ENCODE data around the gene MIDN. TPM values are rescaled to one million over a fixed set of nuclear protein-coding genes. Genes with fewer than 3 reads are reported as not detected.

MIDN gene
- total RNA-seq, 1 experiment from 2014 or later = 286 TPM

GRCh38 chr19:1266916-1267476 is 18.6 kb downstream of the MIDN start:
- no peak overlapping the region for H4K5ac ChIP-seq (ENCODE audit: insufficient read length, low read depth, low read length)
- no peak overlapping the region for H3K27ac Mint-ChIP-seq

More at GRCh38 chr19:1266916-1267476, 18.6 kb downstream of the MIDN start:
- Histone ChIP-seq H2BK5ac (ENCODE audit: insufficient read length, low read length) (no peak overlapping the region), H3K79me2 (ENCODE audit: insufficient read depth, low read length) (peaks cover 4% of the 10 kb centered on the region; the same call in 1 of the 2 replicates), H3T11ph (ENCODE audit: low read length) (no peak overlapping the region), H3K23ac (ENCODE audit: insufficient read length, low read depth, low read length) (no peak overlapping the region), H2BK20ac (ENCODE audit: low read depth, low read length, poor library complexity, severe bottlenecking) (no peak overlapping the region), H3K9me3 (ENCODE audit: control insufficient read depth, low read depth, low read length) (no peaks in the 10 kb centered on the region), H2BK120ac (ENCODE audit: low read depth, low read length, poor library complexity, severe bottlenecking) (no peak overlapping the region), H3K9ac (ENCODE audit: extremely low read depth, insufficient read length, low read length) (no peak overlapping the region), H3K27ac (ENCODE audit: insufficient read length, low read depth, low read length) (no peak overlapping the region), H3K4ac (ENCODE audit: low read depth, low read length) (no peak overlapping the region), H3K18ac (ENCODE audit: insufficient read length, low read depth, low read length) (no peak overlapping the region), H4K91ac (ENCODE audit: insufficient read length, low read depth, low read length) (no peak overlapping the region), H3K27me3 (ENCODE audit: insufficient read depth, low read length) (no peaks in the 10 kb centered on the region), H3K23me2 (ENCODE audit: insufficient read length, low read depth, low read length, poor library complexity, severe bottlenecking) (peaks cover 21% of the 10 kb centered on the region), H3K4me2 (ENCODE audit: insufficient read depth, insufficient read length, low read length) (peak overlapping the region; percentile 44), H2BK15ac (ENCODE audit: low read depth, low read length) (no peak overlapping the region), H4K8ac (replicated peaks; ENCODE audit: insufficient read length, low read depth, low read length) (no peak overlapping the region), H4K20me1 (ENCODE audit: control insufficient read depth, insufficient read depth, insufficient read length) (no peaks in the 10 kb centered on the region), H3K4me1 (ENCODE audit: insufficient read depth, low read length) (peaks cover 4% of the 10 kb centered on the region; the same call in 1 of the 2 replicates), H3K14ac (ENCODE audit: insufficient read depth, low read length) (no peak overlapping the region), H3K79me1 (ENCODE audit: insufficient read depth, low read depth, low read length, poor library complexity, severe bottlenecking) (peaks cover 9% of the 10 kb centered on the region), H2BK12ac (ENCODE audit: insufficient read length, low read depth, low read length) (no peak overlapping the region), H2AK5ac (ENCODE audit: insufficient read length, low read length) (no peak overlapping the region), H2AFZ (ENCODE audit: low read length) (no peak overlapping the region), H3K56ac (ENCODE audit: insufficient read length, low read depth, low read length) (no peak overlapping the region)
- WGBS (ENCODE audit: extremely low coverage, insufficient read length, low lambda C conversion rate) = no CpG with 5 or more reads among the region's 59 CpGs
- peak; percentile 99 for TF ChIP-seq CTCF (conservative IDR thresholded peaks at IDR 0.05)
- H3K27me3 Mint-ChIP-seq (ENCODE audit: low read depth) = peaks cover 13% of the 10 kb centered on the region
- H3K9me3 Mint-ChIP-seq = no peaks in the 10 kb centered on the region
- DNase-seq = peak; percentile 73
- peaks cover 18 to 35% (median 22%) of the 10 kb centered on the region in 3 experiments for H3K36me3 Mint-ChIP-seq (ENCODE audit: insufficient read depth in 1 of 3, low read depth in 3 of 3)
- peaks cover 56 to 63% of the 10 kb centered on the region in 2 experiments for H3K4me1 Mint-ChIP-seq
- H3K4me3 Mint-ChIP-seq = peak overlapping the region; percentile 56 to 75

Measured in H9 (cell line).